H1 (cell line): ENCODE data around the gene PTTG2. TPM values are rescaled to one million over a fixed set of nuclear protein-coding genes. Genes with fewer than 3 reads are reported as not detected.

Experiments
- BRCA1 ChIP-seq: IDR thresholded peaks from 2 replicates; pipeline ENCODE4 v1.6.1; 2012; ENCODE audit warnings: low read depth, low read length, improper control_type of control experiment
- CBX8 ChIP-seq: fragments of 300-800, 300-1000 bp; sonication (generic); IDR thresholded peaks from 2 replicates; pipeline ENCODE4 v1.7.1; 2016; ENCODE audit warnings: low read depth, low read length, borderline replicate concordance
- POLR2AphosphoS5 ChIP-seq: IDR thresholded peaks from 2 replicates; pipeline ENCODE4 v1.6.1; 2011; ENCODE audit warnings: low read depth, low read length
- POU5F1 ChIP-seq: IDR thresholded peaks from 2 replicates; pipeline ENCODE4 v1.6.1; 2011; ENCODE audit warnings: low read depth, mild to moderate bottlenecking, low read length, moderate library complexity
- SIX5 ChIP-seq: IDR thresholded peaks from 2 replicates; pipeline ENCODE4 v1.6.1; 2011; ENCODE audit warnings: mild to moderate bottlenecking, low read depth, low read length
- TCF12 ChIP-seq: IDR thresholded peaks from 2 replicates; pipeline ENCODE4 v1.6.1; 2011; ENCODE audit warnings: low read depth, mild to moderate bottlenecking, low read length
- ZNF274 ChIP-seq: IDR thresholded peaks from 2 replicates; pipeline ENCODE4 v1.7.0; 2012; ENCODE audit warnings: low read length, borderline replicate concordance; ENCODE audit errors: extremely low read depth
- polyA plus RNA-seq, 7 experiments: library from polyadenylated mRNA; depleted of rRNA in 3 of 7; stranded (reverse) in 5 of 7; unstranded in 2 of 7; fragments of >200 nt in 5 of 7; fragments of 200-250 nt in 2 of 7; gene quantifications; 1 replicate in 5 of 7; 2 replicates in 1 of 7; 4 replicates in 1 of 7; pipeline versions ENCODE4 v1.2.1 to v1.2.3, GENCODE V29; 2011 to 2013; ENCODE audit warnings: missing spikeins in 2 of 7, mixed read lengths in 2 of 7
- total RNA-seq: library from RNA; stranded (reverse); fragmentation: NEBNext Ultra II Directional; extraction: Animal tissue kit (Norgen Biotek cat#: 25700); gene quantifications from 2 replicates; pipeline ENCODE4 v1.2.1, GENCODE V29; 2021
- TF ChIP-seq, protein P1 (sequence below): fragments of 300-600 bp; sonication (generic); IDR thresholded peaks from 2 replicates; pipeline ENCODE4 v1.7.1; 2012; ENCODE audit warnings: low read length, moderate library complexity, mild to moderate bottlenecking, inconsistent platforms; ENCODE audit not compliant: insufficient replicate concordance
- TF ChIP-seq, protein P2 (sequence below): IDR thresholded peaks from 2 replicates; pipeline ENCODE4 v1.6.1; 2012; ENCODE audit warnings: inconsistent platforms
- TF ChIP-seq, protein P3 (sequence below): IDR thresholded peaks from 2 replicates; pipeline ENCODE4 v1.6.1; 2011; ENCODE audit warnings: low read depth, mild to moderate bottlenecking, low read length; ENCODE audit not compliant: insufficient read depth

PTTG2 gene
- total and polyA plus RNA-seq, 2 of the 8 experiments (the other 6 are each of a cell fraction or from before 2014, with no cell fraction given), result not detected

DNA sequence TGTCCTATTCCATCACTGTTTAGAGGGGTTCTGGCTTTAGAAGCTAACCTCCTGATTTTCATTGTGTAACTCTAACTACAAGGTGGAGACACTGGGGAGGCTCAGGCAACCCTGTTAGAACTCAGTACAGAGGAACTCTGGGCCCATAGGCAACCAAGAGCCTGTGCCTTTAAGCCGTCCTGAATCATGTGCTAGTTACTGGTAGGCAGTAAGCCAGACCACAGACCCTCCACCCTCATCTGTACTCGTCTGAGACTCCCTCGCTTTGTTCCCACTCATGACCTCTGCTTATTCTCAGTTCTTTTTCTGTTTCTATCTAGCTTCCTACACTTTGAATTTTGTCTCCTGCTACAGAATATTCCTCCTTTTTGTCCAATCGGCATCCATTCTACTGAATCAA lies 37.9 kb upstream of the PTTG2 start (continued):
- TF ChIP-seq, protein P1, sequence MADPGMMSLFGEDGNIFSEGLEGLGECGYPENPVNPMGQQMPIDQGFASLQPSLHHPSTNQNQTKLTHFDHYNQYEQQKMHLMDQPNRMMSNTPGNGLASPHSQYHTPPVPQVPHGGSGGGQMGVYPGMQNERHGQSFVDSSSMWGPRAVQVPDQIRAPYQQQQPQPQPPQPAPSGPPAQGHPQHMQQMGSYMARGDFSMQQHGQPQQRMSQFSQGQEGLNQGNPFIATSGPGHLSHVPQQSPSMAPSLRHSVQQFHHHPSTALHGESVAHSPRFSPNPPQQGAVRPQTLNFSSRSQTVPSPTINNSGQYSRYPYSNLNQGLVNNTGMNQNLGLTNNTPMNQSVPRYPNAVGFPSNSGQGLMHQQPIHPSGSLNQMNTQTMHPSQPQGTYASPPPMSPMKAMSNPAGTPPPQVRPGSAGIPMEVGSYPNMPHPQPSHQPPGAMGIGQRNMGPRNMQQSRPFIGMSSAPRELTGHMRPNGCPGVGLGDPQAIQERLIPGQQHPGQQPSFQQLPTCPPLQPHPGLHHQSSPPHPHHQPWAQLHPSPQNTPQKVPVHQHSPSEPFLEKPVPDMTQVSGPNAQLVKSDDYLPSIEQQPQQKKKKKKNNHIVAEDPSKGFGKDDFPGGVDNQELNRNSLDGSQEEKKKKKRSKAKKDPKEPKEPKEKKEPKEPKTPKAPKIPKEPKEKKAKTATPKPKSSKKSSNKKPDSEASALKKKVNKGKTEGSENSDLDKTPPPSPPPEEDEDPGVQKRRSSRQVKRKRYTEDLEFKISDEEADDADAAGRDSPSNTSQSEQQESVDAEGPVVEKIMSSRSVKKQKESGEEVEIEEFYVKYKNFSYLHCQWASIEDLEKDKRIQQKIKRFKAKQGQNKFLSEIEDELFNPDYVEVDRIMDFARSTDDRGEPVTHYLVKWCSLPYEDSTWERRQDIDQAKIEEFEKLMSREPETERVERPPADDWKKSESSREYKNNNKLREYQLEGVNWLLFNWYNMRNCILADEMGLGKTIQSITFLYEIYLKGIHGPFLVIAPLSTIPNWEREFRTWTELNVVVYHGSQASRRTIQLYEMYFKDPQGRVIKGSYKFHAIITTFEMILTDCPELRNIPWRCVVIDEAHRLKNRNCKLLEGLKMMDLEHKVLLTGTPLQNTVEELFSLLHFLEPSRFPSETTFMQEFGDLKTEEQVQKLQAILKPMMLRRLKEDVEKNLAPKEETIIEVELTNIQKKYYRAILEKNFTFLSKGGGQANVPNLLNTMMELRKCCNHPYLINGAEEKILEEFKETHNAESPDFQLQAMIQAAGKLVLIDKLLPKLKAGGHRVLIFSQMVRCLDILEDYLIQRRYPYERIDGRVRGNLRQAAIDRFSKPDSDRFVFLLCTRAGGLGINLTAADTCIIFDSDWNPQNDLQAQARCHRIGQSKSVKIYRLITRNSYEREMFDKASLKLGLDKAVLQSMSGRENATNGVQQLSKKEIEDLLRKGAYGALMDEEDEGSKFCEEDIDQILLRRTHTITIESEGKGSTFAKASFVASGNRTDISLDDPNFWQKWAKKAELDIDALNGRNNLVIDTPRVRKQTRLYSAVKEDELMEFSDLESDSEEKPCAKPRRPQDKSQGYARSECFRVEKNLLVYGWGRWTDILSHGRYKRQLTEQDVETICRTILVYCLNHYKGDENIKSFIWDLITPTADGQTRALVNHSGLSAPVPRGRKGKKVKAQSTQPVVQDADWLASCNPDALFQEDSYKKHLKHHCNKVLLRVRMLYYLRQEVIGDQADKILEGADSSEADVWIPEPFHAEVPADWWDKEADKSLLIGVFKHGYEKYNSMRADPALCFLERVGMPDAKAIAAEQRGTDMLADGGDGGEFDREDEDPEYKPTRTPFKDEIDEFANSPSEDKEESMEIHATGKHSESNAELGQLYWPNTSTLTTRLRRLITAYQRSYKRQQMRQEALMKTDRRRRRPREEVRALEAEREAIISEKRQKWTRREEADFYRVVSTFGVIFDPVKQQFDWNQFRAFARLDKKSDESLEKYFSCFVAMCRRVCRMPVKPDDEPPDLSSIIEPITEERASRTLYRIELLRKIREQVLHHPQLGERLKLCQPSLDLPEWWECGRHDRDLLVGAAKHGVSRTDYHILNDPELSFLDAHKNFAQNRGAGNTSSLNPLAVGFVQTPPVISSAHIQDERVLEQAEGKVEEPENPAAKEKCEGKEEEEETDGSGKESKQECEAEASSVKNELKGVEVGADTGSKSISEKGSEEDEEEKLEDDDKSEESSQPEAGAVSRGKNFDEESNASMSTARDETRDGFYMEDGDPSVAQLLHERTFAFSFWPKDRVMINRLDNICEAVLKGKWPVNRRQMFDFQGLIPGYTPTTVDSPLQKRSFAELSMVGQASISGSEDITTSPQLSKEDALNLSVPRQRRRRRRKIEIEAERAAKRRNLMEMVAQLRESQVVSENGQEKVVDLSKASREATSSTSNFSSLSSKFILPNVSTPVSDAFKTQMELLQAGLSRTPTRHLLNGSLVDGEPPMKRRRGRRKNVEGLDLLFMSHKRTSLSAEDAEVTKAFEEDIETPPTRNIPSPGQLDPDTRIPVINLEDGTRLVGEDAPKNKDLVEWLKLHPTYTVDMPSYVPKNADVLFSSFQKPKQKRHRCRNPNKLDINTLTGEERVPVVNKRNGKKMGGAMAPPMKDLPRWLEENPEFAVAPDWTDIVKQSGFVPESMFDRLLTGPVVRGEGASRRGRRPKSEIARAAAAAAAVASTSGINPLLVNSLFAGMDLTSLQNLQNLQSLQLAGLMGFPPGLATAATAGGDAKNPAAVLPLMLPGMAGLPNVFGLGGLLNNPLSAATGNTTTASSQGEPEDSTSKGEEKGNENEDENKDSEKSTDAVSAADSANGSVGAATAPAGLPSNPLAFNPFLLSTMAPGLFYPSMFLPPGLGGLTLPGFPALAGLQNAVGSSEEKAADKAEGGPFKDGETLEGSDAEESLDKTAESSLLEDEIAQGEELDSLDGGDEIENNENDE, result no peak
- TF ChIP-seq SIX5 (no peak), POLR2AphosphoS5 (no peak), ZNF274 (no peak), POU5F1 (no peak), TCF12 (no peak), BRCA1 (no peak), CBX8 (no peak)
- TF ChIP-seq, protein P2, sequence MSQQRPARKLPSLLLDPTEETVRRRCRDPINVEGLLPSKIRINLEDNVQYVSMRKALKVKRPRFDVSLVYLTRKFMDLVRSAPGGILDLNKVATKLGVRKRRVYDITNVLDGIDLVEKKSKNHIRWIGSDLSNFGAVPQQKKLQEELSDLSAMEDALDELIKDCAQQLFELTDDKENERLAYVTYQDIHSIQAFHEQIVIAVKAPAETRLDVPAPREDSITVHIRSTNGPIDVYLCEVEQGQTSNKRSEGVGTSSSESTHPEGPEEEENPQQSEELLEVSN, result no peak
- TF ChIP-seq, protein P3, sequence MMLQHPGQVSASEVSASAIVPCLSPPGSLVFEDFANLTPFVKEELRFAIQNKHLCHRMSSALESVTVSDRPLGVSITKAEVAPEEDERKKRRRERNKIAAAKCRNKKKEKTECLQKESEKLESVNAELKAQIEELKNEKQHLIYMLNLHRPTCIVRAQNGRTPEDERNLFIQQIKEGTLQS, result no peak
